GM19043 (cell line): ENCODE results near the gene TBC1D2B.
"Not testable (repeated sequence)": the region's sequence is repeated elsewhere in the genome, so short reads cannot be mapped to it uniquely, and the experiment has no call there.

Source experiments
- ATAC-seq: cut with Tn5 transposase; IDR thresholded peaks from one replicate; pipeline ENCODE4 v1.9.1; 2021; ENCODE audit warnings: low read depth; ENCODE audit not compliant: unreplicated experiment

TBC1D2B gene

DNA sequence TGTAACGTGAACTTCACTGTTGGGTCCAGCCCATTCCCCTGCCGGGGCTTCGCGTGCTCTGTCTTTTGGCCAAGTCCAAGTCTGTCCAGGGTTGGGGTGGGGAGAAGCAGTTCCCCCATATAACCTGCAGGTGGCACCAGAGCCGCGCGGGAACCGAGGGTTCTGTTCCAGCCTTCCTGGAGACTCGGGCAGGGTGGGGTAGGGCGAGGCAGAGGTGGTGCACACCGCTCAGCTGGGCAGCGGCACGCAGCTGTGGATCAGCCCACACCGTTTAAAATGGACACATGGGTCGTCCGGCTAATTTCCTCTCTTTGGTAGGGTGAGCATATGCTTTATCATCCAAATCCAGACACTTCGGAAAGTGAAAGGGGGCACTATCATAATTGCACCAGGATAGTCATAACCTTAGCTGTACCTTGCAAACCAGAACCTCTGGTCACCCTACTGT is 118.1 kb downstream of the TBC1D2B start:
- peak; percentile 59 for ATAC-seq

DNA sequence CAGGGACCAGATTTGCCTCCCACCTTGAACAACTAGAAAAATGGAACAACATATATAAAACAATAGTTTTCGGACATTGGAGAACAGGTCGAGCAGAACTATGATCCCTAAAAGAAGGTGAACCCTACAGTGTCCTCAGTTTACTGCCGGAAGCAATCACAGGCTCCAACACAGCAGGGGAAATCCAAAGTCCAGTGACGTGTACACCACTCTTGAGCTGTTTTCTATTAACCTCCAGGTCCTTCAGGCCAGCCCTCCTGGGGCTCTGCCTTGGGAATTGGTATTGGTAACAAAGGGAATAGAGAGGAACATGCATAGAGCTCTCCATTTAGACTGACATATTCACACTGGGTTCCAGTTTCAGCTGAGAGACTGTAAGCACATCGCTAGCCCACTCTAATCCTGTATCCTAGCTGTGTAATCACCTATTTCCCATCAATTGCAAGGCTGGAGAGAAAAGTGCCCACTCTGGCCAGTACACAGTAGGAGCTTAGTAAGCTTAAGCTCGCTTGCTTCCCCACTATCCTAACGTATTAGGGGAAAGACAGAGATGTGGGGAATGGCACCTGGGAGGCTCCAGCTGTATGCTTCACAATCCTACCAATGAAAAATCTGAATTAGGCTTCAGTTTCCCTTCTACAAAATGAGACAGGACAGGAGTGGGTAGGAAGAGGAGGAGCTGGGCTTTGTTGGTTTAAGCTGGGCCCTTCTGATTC is 118.6 kb downstream of the TBC1D2B start:
- not testable (repeated sequence) for ATAC-seq

- not testable (repeated sequence) for ATAC-seq
These were observed 119.5 kb downstream of the TBC1D2B start for GRCh38 chr15:77958021-77958420.

GRCh38 chr15:77953926-77954325 is 123.6 kb downstream of the TBC1D2B start:
- not testable (repeated sequence) for ATAC-seq

DNA sequence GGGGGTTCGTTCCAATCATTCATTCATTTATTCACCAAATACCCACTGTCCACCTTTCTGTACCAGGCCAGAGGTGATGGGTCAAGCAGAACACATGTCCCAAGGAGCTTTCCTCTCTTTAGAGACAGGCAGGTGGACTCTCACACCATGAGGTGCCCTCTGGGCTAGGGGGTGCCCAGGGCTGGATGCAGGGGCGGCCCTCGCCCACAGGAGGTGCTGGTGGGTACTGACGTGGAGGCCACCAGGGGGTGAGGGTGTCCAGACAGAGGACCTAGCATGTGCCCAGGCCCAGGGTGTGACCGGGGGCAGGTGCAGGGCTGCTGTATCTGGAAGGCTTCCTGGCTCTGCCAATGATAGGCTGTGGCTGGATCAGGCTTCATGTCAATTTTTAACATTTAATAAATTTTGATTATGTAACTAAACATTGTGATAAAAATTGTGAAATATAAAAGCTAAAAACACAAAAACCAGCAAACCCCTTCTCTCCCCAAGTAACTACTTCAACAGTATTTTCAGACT is 124.5 kb downstream of the TBC1D2B start:
- not testable (repeated sequence) for ATAC-seq

- not testable (repeated sequence) for ATAC-seq
These were observed 126.3 kb downstream of the TBC1D2B start for GRCh38 chr15:77951105-77951786.

- ATAC-seq: not testable (repeated sequence)
These were observed 127.0 kb downstream of the TBC1D2B start for GRCh38 chr15:77950470-77950869.

DNA sequence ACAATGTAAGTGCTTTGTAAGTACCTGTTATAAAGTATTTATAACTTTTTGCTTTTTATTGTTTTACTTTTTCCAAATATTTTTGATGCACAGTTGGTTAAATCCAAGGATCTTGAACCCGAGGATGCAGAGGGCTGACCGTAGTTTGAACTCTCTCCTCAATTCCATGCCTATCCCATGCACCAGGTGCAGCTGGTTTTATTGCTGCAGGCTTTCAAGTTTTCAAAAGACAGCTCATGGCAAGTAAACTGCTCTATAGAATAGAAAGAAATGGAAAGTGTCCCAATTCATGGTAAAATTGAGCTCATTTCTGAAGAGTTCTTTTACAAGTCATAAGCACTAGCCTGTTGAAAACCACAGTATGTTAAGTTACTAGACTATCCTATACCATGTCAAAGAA is 131.9 kb downstream of the TBC1D2B start:
- no peak for ATAC-seq
